Non-pigmented ciliary epithelial cell (primary cell): Measurements from ENCODE around the gene ACTMAP.
"Not testable (repeated sequence)": the region's sequence is repeated elsewhere in the genome, so short reads cannot be mapped to it uniquely, and the experiment has no call there.

Experiments
- DNase-seq: peaks from one replicate; pipeline ENCODE4 v3.0.0-alpha.2; 2010; ENCODE audit warnings: low read depth

ACTMAP gene

GRCh38 chr19:40743926-40744325 lies 6.4 kb downstream of the ACTMAP start:
- no peak for DNase-seq

GRCh38 chr19:40742886-40743285 lies 7.4 kb downstream of the ACTMAP start:
- no peak for DNase-seq

GRCh38 chr19:40742477-40742876 lies 7.8 kb downstream of the ACTMAP start:
- no peak for DNase-seq

GRCh38 chr19:40741527-40742390 lies 8.5 kb downstream of the ACTMAP start:
- no peak for DNase-seq

GRCh38 chr19:40740747-40741146 lies 9.5 kb downstream of the ACTMAP start:
- DNase-seq = no peak

- DNase-seq = no peak
These were observed 10.2 kb downstream of the ACTMAP start for GRCh38 chr19:40739871-40740703.

GRCh38 chr19:40739030-40739839 lies 11.0 kb downstream of the ACTMAP start:
- no peak for DNase-seq

- no peak for DNase-seq
These were observed 13.1 kb downstream of the ACTMAP start for GRCh38 chr19:40737102-40737644.

GRCh38 chr19:40736661-40737060 lies 13.6 kb downstream of the ACTMAP start:
- DNase-seq = no peak

- DNase-seq = no peak
These were observed 15.1 kb downstream of the ACTMAP start for GRCh38 chr19:40735013-40735771.

GRCh38 chr19:40733149-40733548 lies 17.1 kb downstream of the ACTMAP start:
- DNase-seq = no peak

GRCh38 chr19:40732304-40732703 lies 18.0 kb downstream of the ACTMAP start:
- not testable (repeated sequence) for DNase-seq

GRCh38 chr19:40730065-40730464 lies 20.2 kb downstream of the ACTMAP start:
- DNase-seq = not testable (repeated sequence)

GRCh38 chr19:40726279-40726678 lies 24.0 kb downstream of the ACTMAP start:
- no peak for DNase-seq

- no peak for DNase-seq
These were observed 25.4 kb downstream of the ACTMAP start for GRCh38 chr19:40724855-40725254.

GRCh38 chr19:40724315-40724714 lies 26.0 kb downstream of the ACTMAP start:
- DNase-seq = no peak

- DNase-seq = no peak
These were observed 26.5 kb downstream of the ACTMAP start for GRCh38 chr19:40723661-40724254.

GRCh38 chr19:40721936-40722661 lies 28.2 kb downstream of the ACTMAP start:
- no peak for DNase-seq

- DNase-seq = no peak
These were observed 29.2 kb downstream of the ACTMAP start for GRCh38 chr19:40721140-40721486.

- no peak for DNase-seq
These were observed 30.8 kb downstream of the ACTMAP start for GRCh38 chr19:40719414-40719894.
